GM21717 (cell line): ENCODE results near the gene DLG1.
A peak's percentile ranks its signal among the peaks of the same experiment; 100 is the strongest.

Source experiments
- ATAC-seq: cut with Tn5 transposase; IDR thresholded peaks from one replicate; pipeline ENCODE4 v1.9.1; 2021; ENCODE audit warnings: mild to moderate bottlenecking, moderate library complexity; ENCODE audit not compliant: unreplicated experiment

The DLG1 gene

DNA sequence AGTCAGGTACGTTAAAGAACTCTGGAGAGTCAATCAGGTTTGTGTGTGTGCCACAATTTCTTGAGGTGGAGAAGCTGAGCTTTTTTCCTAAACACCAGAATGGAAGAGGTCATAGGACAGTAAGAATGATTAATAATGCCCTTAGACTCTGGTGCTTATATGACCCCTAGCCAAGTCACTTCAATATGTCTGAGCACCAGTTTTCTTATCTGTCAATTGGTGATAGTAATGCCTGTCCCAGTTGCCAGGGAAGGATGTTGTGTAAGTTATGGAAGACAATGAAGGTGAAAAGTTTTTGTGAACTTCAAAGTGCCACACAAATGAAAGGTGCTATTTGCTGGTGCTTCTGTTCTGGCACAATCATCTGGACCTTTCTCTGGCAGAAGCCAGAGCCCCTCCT lies 22.2 kb upstream of the DLG1 start:
- ATAC-seq: no peak

DNA sequence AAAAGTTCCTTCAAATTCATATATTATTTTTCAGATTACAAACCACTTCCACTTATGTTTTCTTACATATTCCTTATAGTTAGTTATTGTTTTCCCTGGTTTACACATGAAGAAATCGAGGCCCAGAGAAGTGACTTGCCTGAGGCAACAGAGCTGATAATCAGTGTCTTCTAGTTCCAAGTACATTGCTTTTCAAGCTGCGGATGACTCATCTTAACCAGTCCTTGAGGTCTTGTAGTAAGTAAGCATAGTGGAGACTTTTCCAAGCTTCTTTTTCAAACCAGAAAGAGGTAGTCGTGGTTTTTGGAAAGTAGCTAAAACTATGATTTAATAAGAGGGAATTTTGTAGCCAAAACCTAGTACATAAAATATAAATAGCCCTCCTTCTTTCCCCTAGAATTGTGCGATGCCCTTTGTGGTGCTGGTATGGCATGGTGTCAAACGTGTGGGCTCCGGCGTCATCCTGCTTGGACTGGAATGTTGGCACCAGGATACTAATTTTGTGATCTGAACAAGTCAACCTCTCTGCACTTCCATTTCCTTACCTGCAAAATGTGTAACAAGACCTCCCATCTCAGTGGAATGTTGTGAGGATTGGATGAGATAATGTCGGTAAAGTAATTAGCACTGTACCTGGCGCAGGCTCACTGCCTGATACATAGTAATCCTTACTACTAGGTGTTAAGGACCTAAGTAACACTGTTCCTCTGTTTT lies 19.0 kb upstream of the DLG1 start:
- ATAC-seq: no peak

DNA sequence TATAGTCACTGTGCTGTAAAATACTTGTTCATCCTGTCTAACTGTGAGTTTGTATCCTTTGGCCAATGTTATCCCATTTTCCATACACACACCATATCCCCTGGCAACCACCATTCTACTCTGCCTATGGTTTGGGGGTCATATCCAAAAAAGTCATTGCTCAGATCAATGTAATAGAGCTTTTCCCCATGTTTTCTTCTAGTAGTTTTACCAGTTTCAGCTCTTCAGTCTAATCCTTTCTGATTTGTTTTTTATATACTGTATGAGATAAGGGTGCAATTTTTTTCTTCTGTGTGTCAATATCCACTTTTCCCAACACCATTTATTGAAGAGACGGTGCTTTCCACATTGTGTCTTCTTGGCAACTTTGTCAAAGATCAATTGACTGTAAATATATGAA lies 14.0 kb upstream of the DLG1 start:
- ATAC-seq: no peak

DNA sequence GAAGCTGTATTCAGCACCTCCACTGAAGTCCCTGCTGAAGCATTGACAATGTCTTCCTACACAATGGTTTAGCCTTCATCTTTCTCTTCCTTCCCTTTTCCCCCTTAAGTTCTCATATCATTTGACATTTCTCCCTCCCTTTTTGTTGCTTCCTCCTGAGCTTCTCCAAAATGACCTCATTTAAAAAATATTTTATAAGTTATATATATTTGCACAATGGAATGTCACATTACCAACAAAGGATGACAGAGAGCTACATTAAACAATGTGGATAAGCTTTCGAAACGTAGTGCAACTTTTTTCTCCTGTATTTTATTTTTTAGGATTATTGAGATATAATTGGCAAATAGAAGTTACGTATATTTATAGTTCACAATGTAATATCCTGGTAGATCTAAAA lies 13.2 kb upstream of the DLG1 start:
- no peak for ATAC-seq

DNA sequence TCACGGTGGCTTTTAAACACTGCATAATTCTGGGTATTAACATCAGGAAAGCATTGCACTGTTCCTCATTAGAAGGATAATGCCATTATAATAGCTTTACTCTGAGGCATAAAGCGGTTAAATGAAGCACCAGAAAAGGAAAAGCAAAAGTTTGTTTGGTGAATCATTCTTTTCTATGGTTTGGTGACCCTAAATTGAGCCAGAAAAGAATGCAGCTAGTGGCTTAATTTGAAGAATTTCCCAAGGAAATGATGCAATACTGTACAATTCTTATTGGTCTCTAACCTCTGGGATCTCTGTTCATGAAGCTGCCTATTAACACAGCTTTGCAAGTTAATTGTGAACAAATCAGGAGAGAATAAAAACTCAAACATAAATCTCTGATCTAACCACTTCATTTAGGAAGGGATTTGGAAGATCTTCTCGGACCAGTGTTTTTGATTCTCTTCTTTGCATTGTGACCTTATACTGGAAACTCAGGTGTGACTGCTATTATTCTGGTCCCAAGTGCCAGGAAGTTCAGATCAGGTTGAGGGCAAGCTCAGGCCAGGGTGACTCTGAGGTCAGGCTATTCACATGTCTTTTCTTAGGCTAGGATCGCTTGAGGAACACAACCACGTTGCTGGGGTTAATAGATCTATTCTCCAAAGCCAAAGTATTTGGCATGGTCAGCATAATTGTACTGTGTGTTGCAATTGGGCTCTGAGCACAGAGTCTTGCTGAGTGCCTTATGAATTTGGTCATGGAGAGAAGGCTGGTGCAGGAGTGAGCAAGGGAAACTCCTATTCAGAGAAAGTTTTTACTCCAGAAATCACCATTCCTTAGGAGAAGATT lies 11.3 kb upstream of the DLG1 start:
- no peak for ATAC-seq

DNA sequence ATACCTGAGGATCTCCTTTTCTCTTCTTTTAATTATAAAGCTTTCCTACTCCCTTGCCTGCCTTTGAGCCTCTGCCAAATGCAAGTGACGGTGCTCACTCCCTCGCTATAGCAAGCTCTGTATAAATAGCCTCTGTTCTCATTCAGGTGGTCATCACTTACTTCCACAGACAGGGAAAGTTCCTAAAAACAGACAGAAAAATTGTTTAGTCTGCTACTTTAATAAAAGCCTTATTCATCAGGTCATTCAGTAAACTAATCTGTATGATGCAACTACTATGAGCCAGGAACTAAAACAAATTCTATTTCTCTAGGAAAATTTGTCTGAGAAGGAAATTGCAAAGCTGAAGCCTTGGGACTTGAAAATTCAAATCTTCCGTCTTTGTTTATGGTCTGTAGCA lies 10.2 kb upstream of the DLG1 start:
- no peak for ATAC-seq

DNA sequence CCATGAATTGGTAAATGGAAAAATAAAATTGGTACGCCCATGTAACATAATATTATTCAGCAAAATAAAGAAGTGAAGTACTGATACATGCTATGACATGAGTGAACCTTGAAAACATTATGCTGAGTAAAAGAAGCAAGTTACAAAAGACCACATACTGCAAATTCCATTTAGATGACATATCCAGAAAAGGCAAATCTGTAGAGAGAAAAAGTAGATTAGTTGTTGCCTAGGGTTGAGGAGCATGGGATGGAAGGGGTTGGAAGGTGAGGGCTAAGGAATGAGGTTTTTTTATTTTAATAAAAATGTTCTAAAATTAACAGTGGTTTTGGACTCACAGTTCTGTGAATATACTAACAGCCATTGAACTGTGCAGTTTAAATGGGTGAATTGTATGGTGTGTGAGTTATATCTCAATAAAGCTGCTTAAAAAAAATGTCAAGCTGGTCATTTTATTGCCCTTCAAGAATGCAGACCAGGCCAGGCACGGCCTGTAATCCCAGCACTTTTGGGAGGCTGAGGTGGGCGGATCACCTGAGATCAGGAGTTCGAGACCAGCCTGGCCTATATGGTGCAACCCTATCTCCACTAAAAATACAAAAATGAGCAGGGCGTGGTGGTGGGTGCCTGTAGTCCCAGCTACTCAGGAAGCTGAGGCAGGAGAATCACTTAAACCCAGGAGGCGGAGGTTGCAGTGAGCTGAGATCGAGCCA lies 8.1 kb upstream of the DLG1 start:
- no peak for ATAC-seq

DNA sequence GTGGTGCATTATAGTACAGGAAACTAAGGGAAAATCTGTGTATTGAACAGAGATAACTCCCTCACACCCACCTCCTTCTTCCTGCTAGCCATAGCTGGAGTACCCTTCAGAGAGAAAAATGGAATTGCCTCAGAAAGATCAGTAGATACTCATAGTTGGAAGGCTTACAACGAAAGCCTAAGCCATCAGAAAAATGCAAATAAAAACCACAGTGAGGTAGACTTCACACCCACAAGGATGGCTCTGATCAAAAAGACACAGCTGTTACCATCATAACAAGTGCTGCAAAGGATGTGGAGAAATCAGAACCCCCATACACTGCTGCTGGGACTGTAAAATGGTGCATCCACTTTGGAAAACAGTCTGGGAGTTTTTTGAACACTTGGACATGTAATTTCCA lies 7.4 kb upstream of the DLG1 start:
- peak; percentile 81 for ATAC-seq

DNA sequence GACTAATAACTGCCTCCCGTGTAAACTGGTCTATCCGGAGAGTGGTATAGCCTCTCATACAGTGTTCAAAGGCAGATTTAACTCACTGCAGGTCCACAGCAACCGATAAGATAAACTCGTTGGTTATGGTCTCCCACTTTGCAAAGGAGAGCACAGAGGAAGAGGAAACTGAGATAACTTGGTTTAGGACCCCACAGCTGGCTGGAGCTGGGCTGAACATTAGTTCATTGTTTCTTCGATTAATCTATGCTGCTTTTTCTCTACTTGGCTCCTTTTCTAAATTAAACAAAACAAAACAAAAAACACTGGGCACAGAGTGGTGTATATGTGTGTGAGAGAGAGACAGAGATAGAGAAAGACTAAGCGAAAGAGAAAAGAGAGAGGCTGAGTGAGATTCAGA lies 5.0 kb upstream of the DLG1 start:
- no peak for ATAC-seq

DNA sequence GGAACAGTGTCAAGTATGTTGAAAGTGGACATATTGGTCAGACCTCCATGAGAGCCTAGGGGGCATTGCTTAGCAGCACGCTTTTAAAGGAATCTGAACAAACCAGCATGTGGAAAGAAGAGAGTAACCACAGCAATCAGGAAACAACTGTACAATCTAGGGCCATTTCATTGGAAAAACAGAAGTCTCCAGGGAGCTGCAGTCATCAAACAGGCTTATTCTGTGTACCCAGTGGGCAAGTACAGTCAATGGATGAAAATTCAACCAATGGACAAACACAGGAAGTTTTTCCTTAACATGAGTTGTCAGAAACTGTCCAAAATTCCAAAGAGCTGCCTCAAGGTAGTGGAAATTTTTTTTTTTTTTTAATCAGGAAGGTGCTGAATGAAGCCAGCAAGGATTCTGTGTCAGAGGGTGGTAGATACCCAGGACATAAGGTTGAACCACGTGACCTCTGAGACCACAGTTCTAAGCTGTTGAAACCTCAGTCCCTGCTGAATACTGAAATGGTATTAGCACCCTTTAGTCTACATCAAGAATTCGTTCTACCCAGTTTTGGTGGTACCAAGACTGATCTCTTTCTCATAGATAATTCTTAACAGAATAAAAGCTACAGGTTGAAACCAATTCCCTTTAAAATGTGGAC lies 4.4 kb upstream of the DLG1 start:
- ATAC-seq: no peak

DNA sequence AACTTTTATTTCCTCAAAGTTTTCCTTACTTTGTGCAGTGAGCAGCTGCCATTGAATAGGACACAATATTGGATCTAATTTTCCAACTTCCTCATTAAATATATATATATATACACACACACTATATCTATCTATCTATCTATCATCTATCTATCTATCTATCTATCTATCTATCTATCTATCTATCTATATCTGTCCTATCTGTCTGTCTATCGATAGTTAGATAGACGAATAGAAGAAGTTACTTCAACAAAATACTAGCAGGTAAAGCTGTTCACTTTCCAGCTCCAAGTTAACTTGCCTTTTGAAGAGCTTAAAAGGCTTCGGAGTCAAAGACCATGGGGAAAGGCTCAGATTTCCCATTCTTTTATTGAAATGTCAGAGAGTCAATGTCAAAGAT lies 3.6 kb upstream of the DLG1 start:
- ATAC-seq: no peak

DNA sequence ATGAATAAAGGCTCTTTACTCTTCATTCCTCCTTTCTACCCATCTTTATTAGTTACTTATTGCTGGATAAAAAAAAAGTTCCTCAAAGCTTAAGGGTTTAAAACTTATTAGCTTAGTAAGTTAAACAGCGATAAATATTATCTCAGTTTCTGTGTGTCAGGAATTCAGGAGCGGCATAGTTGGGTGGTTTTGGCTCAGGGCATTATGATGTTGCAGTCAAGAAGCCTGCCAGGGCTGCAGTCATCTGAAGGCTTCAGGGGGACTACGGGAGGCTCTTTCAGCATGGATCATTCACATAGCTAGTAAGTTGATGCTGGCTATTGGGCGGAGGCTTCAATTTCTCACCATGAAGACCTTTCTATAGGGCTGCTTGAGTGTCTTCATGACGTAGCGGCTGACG lies 1.9 kb upstream of the DLG1 start:
- no peak for ATAC-seq

DNA sequence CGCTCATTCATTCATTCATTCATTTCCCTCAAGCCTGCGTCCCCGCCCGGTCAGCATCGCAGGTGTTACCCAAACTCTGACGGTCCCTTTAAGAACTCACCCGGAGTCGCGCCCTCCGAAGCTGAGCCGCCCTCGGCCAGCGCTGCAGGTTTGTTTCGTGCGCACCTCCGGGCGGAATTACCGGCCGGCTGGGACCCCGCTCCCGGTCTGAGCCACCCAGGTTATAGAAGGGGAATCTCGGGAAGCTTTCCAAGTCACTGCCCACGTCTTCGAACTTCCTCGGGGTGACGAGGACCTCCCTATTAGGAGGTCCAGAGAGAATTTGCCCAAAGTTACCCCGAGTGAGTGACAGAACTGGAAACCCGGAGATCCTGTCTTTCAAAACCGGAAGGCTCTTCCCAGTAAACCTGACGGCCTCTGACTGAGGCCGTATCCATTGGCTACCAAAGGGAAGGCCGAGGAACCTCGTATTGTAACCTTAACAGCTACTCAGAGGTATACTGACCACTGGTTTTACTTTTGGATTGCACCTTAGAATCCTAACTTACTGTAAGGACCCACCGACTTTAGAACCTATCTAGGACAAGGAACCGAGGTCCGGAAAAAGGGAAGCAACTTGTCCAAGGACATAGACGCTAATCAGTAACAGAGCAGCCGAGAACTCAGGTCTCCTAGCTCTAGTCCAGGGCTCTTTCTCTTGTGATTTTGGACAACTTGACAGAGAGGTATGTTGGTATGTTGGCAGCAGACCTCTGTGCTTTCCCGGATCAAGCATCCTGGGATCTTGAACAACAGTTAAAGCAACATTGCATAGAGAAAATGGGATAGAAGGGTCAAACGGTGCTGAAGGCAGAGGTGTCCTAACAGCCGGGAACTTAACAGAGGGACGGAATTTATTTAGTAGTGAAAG lies 788 bp upstream of the DLG1 start:
- peak; percentile 28 for ATAC-seq

DNA sequence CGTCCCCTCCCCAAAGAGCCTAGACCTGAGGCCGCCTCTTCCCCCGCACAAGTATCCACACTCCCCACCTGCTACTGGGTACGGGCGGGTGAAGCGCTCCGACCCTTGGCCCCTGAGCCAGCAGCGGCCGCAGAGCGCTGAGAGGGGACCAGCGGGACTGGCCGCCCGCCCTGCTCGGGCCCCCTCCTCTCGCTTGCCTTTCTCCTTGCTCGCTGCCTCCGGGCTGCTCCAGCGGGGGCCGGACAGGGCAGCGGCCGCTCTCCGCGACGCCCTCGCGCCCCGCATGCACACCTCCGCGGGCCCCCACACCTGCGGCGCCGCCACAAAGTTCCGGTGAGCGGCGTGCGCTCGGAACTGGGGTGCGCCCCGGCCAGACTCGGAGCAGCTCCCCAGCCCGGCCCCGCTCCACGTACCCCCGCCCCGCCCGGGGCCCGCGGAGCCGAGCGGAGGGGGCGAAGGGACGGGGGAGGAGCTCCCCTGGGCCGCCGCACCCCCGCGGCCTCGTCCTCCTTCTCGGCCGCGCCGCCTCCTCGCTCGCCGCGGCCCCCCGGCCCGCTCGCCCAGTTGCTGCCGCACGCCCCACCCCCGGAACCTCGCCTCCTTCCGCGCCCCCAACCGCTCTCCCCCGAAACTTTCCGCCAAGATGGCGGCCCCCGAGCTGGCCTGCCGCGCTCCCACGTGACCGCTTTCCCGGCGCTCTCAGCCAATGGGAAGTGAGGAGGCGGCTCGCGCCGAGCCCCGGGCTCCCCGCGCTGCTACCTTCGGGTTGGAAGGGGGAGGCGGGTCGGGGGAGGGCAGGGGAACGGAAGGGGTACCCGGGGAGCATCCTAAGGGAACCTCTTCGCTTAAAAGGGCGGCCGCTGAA lies 704 bp downstream of the DLG1 start:
- peak; percentile 72 for ATAC-seq

DNA sequence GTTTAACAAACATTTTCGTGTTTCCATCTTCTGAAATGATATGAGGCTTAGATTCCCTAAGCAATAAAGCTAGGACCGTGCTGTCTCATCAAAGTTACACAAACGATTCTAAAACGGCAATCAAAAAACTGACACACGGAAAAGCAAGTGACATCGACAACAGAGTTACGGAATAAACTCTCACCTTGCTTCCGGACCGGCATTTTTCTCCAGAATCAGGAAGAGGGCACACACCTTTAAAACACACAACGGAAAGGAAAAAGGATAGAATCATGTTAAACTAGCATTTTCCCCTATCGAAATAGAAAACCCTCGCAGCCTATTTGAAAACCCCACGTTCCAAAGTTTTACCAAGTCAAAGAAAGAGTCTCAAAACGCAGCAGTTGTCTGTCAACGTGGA lies 1.4 kb downstream of the DLG1 start:
- no peak for ATAC-seq

DNA sequence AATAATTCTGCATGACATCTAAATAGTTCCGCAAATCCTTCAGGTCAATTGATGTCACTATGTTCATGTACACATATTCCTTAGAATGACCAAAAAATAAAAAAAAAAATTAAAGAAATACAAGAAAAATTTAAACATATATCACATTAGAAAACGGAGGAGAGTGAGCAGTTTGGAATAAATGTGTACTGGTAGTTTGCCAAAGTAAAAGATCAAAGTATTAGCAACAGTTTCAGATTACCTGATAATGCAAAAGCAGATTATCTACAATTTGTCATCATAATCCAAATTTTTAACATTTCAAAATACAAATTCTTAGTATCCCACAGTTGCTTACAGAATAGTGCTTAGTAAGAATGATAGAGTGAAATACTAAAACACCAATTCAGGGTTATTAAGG lies 1.9 kb downstream of the DLG1 start:
- no peak for ATAC-seq

DNA sequence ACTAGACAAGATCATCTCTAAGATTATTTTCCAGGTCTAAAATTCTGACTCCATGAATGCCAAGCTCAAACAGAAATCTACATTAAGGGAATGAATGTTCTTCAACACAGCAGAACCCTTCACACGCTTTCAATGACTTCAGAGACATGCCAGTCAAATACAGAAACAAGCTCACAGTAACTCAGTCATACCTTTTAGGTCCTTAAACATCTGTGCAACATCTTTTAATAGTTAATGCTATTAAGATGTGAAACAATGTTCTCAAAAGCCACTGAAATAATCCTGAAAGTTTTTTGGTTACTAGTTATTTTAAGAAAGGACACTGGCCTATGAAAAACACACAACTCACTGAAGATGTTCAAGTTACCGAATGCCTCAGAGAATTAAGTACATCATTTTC lies 2.5 kb downstream of the DLG1 start:
- ATAC-seq: no peak

DNA sequence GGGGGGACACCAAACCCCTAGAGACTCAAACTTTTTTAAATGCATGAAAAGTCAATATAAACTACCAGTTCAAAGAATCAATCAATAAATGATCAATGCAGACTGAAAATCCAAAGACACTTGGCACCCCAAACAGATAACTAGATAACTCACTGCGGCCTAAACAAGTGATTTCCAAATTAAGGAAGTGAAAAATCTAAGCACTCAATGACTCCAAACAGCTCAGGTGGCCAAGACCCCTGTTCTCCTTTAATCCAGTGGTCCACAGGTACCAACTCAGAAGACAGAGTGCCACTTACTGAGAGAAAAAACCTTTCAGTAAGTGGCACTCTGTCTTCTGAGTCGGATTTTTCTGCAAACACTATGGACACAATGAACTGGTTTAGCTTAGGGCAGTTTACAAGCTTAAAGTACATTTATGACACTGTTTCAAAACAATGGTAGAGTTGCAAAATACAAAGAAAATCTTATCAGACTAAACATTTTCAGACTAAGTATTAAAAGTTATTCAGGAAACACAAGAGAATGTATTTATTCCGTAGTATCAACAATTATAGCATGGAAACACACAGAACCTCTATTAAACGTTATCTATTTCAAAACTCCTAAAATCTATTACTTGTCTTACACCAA lies 4.7 kb downstream of the DLG1 start:
- ATAC-seq: no peak

DNA sequence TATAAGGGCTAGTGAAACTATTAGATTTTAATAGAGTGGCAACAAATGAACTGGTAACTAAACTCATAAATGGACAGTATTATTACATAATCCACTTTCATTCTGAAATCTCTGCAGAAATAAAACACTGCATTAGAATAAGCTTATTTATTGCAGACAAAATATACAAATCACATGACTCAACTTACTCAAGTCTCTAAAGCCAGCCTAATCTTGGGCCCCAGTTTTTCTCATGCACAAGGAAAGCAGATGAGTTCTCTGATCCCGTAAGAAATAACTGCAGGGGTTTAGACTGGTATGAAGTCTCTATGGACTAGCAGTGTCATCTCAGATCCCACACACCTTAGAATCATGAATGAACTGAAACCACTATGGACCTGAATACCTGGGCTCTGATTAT lies 5.8 kb downstream of the DLG1 start:
- ATAC-seq: no peak
